WI38 (cell line): ENCODE measurements around the gene FDX2.

Experiments used
- H3K4me3 ChIP-seq: 2 replicates; pipeline ENCODE4 v1.5.1; 2011; ENCODE audit warnings: low read depth, mild to moderate bottlenecking, control low read depth, low read length
- TF ChIP-seq, protein P1 (sequence below): IDR thresholded peaks from 2 replicates; pipeline ENCODE4 v1.5.1; 2012; ENCODE audit warnings: low read depth, mild to moderate bottlenecking, control low read depth, low read length

The FDX2 gene

GRCh38 chr19:10315335-10316214, at the start of gene FDX2:
TSS of gene FDX2 (minus strand) at chr19:10316015. CDS start at chr19:10315996, 19 bp downstream.
- TF ChIP-seq, protein P1, sequence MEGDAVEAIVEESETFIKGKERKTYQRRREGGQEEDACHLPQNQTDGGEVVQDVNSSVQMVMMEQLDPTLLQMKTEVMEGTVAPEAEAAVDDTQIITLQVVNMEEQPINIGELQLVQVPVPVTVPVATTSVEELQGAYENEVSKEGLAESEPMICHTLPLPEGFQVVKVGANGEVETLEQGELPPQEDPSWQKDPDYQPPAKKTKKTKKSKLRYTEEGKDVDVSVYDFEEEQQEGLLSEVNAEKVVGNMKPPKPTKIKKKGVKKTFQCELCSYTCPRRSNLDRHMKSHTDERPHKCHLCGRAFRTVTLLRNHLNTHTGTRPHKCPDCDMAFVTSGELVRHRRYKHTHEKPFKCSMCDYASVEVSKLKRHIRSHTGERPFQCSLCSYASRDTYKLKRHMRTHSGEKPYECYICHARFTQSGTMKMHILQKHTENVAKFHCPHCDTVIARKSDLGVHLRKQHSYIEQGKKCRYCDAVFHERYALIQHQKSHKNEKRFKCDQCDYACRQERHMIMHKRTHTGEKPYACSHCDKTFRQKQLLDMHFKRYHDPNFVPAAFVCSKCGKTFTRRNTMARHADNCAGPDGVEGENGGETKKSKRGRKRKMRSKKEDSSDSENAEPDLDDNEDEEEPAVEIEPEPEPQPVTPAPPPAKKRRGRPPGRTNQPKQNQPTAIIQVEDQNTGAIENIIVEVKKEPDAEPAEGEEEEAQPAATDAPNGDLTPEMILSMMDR: no peak
- H3K4me3 ChIP-seq: peak within 1 kb of the TSS; percentile 77

GRCh38 chr19:10365518-10365917, 49.7 kb upstream of the FDX2 start:
- no peak overlapping the region for H3K4me3 ChIP-seq
- TF ChIP-seq, protein P1: no peak

- TF ChIP-seq, protein P1: no peak
- H3K4me3 ChIP-seq: no peak overlapping the region
These were observed 48.8 kb upstream of the FDX2 start for GRCh38 chr19:10364644-10365043.

DNA sequence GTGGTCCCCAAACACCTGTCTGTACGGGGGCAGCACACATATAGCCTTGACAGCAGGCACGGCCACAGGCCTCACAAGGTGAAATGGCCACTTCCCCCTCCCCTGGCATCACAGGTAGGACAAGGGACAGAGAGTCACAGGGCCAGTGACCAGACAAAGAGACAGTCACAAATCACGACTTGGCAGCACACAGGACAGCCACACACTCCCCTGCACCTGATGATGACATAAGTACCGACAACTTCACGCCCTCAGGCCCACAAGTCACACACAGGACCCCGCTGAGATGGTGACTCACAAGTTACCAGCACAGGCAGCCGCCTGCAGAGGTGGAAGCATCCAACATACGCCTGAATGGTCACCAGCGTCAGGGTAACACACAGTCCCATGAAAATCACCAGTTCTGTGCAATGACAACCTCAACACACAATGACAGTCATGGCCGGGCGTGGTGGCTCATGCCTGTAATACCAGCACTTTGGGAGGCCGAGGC, 48.0 kb upstream of the FDX2 start:
- no peak overlapping the region for H3K4me3 ChIP-seq
- TF ChIP-seq, protein P1: no peak

- TF ChIP-seq, protein P1: no peak
- H3K4me3 ChIP-seq: no peak overlapping the region
These were observed 46.4 kb upstream of the FDX2 start for GRCh38 chr19:10362259-10362658.

DNA sequence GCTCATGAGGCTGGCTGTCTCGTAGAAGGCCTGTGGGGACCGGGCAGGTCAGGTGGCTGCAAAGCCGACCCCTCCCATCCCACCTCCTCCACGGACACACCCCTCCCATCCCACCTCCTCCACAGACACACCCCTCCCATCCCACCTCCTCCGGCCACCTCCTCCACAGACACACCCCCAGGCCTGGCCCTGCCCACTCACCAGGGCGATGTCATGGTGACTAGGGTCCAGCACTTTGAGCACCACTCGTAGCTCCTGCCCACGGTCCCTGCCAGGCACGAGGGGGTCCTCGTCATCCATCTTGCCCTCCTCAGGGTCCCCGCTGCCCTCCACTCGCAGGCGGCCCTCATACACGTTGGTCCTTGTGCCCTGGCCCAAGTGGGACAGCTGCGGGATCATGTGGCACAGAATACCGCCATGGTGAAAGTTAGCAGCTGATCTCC, 45.8 kb upstream of the FDX2 start:
- H3K4me3 ChIP-seq: no peak overlapping the region
- TF ChIP-seq, protein P1: no peak

DNA sequence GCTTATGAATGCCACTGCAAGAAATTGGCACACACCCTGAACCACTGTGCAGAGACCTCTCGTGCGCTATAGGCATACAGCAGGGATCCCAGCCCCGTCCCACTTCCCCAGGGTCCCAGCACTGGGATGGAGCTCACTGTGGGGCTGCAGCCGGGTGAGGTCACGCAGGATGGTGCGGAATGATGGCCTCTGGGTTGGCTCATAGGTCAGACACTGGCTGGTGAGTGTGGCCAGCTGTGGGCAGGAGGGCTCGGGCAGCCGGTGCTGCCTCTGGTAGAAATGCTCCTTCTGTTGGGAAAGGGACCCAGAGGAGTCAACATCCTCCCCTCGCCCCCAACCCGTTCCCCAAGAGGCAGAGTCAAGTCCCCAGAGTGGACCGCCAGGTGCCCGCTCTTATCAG, 40.6 kb upstream of the FDX2 start:
- H3K4me3 ChIP-seq: no peak overlapping the region
- TF ChIP-seq, protein P1: no peak
